ENCODE results near the gene SDHC. TPM values are rescaled to one million over a fixed set of nuclear protein-coding genes. Genes with fewer than 3 reads are reported as not detected.
"Not testable (repeated sequence)": the region's sequence is repeated elsewhere in the genome, so short reads cannot be mapped to it uniquely, and the experiment has no call there.

SDHC gene
- total RNA-seq, 1 donor from 2014 or later: 42.8 TPM

- Histone ChIP-seq H3K27me3 (ENCODE audit: control insufficient read depth, insufficient read depth, low read length) (no peaks in the 10 kb centered on the region), H3K4me3 (ENCODE audit: low read depth, low read length) (no peak overlapping the region), H3K36me3 (ENCODE audit: control insufficient read depth, insufficient read depth, low read length) (no peaks in the 10 kb centered on the region)
- peak; percentile 12 for TF ChIP-seq CTCF (IDR thresholded peaks at IDR 0.05; ENCODE audit: insufficient read depth, low read length, poor library complexity, severe bottlenecking)
- no peak for DNase-seq (ENCODE audit: low read depth)
These were observed 60.2 kb downstream of the SDHC start for GRCh38 chr1:161374373-161374772.

GRCh38 chr1:161378014-161378413, 63.8 kb downstream of the SDHC start:
- no peak for DNase-seq (ENCODE audit: low read depth)
- Histone ChIP-seq H3K36me3 (ENCODE audit: control insufficient read depth, insufficient read depth, low read length) (no peaks in the 10 kb centered on the region), H3K4me3 (ENCODE audit: low read depth, low read length) (no peak overlapping the region), H3K27me3 (ENCODE audit: control insufficient read depth, insufficient read depth, low read length) (no peaks in the 10 kb centered on the region)
- no peak for TF ChIP-seq CTCF (IDR thresholded peaks at IDR 0.05; ENCODE audit: insufficient read depth, low read length, poor library complexity, severe bottlenecking)

- Histone ChIP-seq H3K36me3 (ENCODE audit: control insufficient read depth, insufficient read depth, low read length) (no peaks in the 10 kb centered on the region), H3K4me3 (ENCODE audit: low read depth, low read length) (no peak overlapping the region), H3K27me3 (ENCODE audit: control insufficient read depth, insufficient read depth, low read length) (no peaks in the 10 kb centered on the region)
- TF ChIP-seq CTCF (IDR thresholded peaks at IDR 0.05; ENCODE audit: insufficient read depth, low read length, poor library complexity, severe bottlenecking): no peak
- no peak for DNase-seq (ENCODE audit: low read depth)
These were observed 64.9 kb downstream of the SDHC start for GRCh38 chr1:161379071-161379470.

- no peak for DNase-seq (ENCODE audit: low read depth)
- TF ChIP-seq CTCF (IDR thresholded peaks at IDR 0.05; ENCODE audit: insufficient read depth, low read length, poor library complexity, severe bottlenecking): no peak
- no peaks in the 10 kb centered on the region for H3K27me3 ChIP-seq (ENCODE audit: control insufficient read depth, insufficient read depth, low read length)
- no peaks in the 10 kb centered on the region for H3K36me3 ChIP-seq (ENCODE audit: control insufficient read depth, insufficient read depth, low read length)
- H3K4me3 ChIP-seq (ENCODE audit: low read depth, low read length): no peak overlapping the region
These were observed 67.5 kb downstream of the SDHC start for GRCh38 chr1:161381707-161382106.

GRCh38 chr1:161382214-161383019, 68.2 kb downstream of the SDHC start:
- no peak for DNase-seq (ENCODE audit: low read depth)
- no peaks in the 10 kb centered on the region for H3K36me3 ChIP-seq (ENCODE audit: control insufficient read depth, insufficient read depth, low read length)
- no peak overlapping the region for H3K4me3 ChIP-seq (ENCODE audit: low read depth, low read length)
- peak; percentile 43 for TF ChIP-seq CTCF (IDR thresholded peaks at IDR 0.05; ENCODE audit: insufficient read depth, low read length, poor library complexity, severe bottlenecking)
- H3K27me3 ChIP-seq (ENCODE audit: control insufficient read depth, insufficient read depth, low read length): no peaks in the 10 kb centered on the region

GRCh38 chr1:161388639-161389038, 74.5 kb downstream of the SDHC start:
- no peak for DNase-seq (ENCODE audit: low read depth)
- no peak overlapping the region for H3K4me3 ChIP-seq (ENCODE audit: low read depth, low read length)
- no peak for TF ChIP-seq CTCF (IDR thresholded peaks at IDR 0.05; ENCODE audit: insufficient read depth, low read length, poor library complexity, severe bottlenecking)
- H3K36me3 ChIP-seq (ENCODE audit: control insufficient read depth, insufficient read depth, low read length): no peaks in the 10 kb centered on the region
- no peaks in the 10 kb centered on the region for H3K27me3 ChIP-seq (ENCODE audit: control insufficient read depth, insufficient read depth, low read length)

GRCh38 chr1:161389158-161389557, 75.0 kb downstream of the SDHC start:
- DNase-seq (ENCODE audit: low read depth); H3K27me3 ChIP-seq (ENCODE audit: control insufficient read depth, insufficient read depth, low read length); H3K36me3 ChIP-seq (ENCODE audit: control insufficient read depth, insufficient read depth, low read length): not testable (repeated sequence)

More at GRCh38 chr1:161389158-161389557, 75.0 kb downstream of the SDHC start:
- H3K4me3 ChIP-seq (ENCODE audit: low read depth, low read length): peak overlapping the region; percentile 67

Measured in kidney epithelial cell (primary cell).